Measurements from ENCODE around the gene NUDT4B. TPM values are rescaled to one million over a fixed set of nuclear protein-coding genes. Genes with fewer than 3 reads are reported as not detected.
"Not testable (repeated sequence)": the region's sequence is repeated elsewhere in the genome, so short reads cannot be mapped to it uniquely, and the experiment has no call there.

The NUDT4B gene
- total and polyA plus RNA-seq, 4 donors, result 0.75 to 1.8 (median 1.2) TPM; not detected in 1

- H3K27me3 ChIP-seq (ENCODE audit: control insufficient read depth in 1 of 2, insufficient read depth in 2 of 2, low read length in 1 of 2); H3K36me3 ChIP-seq (ENCODE audit: control insufficient read depth in 1 of 2, insufficient read depth in 2 of 2, low read length in 1 of 2); ATAC-seq (ENCODE audit: low FRiP score); H3K9me3 ChIP-seq (ENCODE audit: control insufficient read depth, low read length); H3K4me3 ChIP-seq (ENCODE audit: low read length in 2 of 2); H3K4me1 ChIP-seq (ENCODE audit: control insufficient read depth in 1 of 2, insufficient read depth in 2 of 2, low read length in 2 of 2); DNase-seq; intact Hi-C loops (cut with DNase I); H3K27ac ChIP-seq (ENCODE audit: low read depth in 1 of 2, low read length in 2 of 2): not testable (repeated sequence)
- WGBS, 2 donors, result no CpG with 5 or more reads among the region's 3 CpGs
These were observed 33.1 kb upstream of the NUDT4B start for GRCh38 chr1:148715518-148715917.

- H3K36me3 ChIP-seq (ENCODE audit: control insufficient read depth in 1 of 2, insufficient read depth in 2 of 2, low read length in 1 of 2); H3K27me3 ChIP-seq (ENCODE audit: control insufficient read depth in 1 of 2, insufficient read depth in 2 of 2, low read length in 1 of 2); H3K9me3 ChIP-seq (ENCODE audit: control insufficient read depth, low read length); intact Hi-C loops (cut with DNase I); ATAC-seq (ENCODE audit: low FRiP score); H3K4me1 ChIP-seq (ENCODE audit: control insufficient read depth in 1 of 2, insufficient read depth in 2 of 2, low read length in 2 of 2); DNase-seq; H3K4me3 ChIP-seq (ENCODE audit: low read length in 2 of 2); H3K27ac ChIP-seq (ENCODE audit: low read depth in 1 of 2, low read length in 2 of 2): not testable (repeated sequence)
- WGBS, 2 donors, result no CpG with 5 or more reads among the region's 1 CpG
These were observed 31.5 kb upstream of the NUDT4B start for GRCh38 chr1:148716966-148717520.

GRCh38 chr1:148720918-148721317 lies 27.7 kb upstream of the NUDT4B start:
- DNase-seq; H3K27ac ChIP-seq (ENCODE audit: low read depth in 1 of 2, low read length in 2 of 2); ATAC-seq (ENCODE audit: low FRiP score); H3K36me3 ChIP-seq (ENCODE audit: control insufficient read depth in 1 of 2, insufficient read depth in 2 of 2, low read length in 1 of 2); H3K4me1 ChIP-seq (ENCODE audit: control insufficient read depth in 1 of 2, insufficient read depth in 2 of 2, low read length in 2 of 2); H3K4me3 ChIP-seq (ENCODE audit: low read length in 2 of 2); H3K27me3 ChIP-seq (ENCODE audit: control insufficient read depth in 1 of 2, insufficient read depth in 2 of 2, low read length in 1 of 2); H3K9me3 ChIP-seq (ENCODE audit: control insufficient read depth, low read length); intact Hi-C loops (cut with DNase I): not testable (repeated sequence)
- no CpG with 5 or more reads among the region's 9 CpGs for WGBS, 2 donors

GRCh38 chr1:148722758-148723157 lies 25.8 kb upstream of the NUDT4B start:
- intact Hi-C loops (cut with DNase I), result not testable (repeated sequence)
- no CpG with 5 or more reads among the region's 2 CpGs for WGBS, 2 donors

GRCh38 chr1:148723515-148723914 lies 25.1 kb upstream of the NUDT4B start:
- H3K27ac ChIP-seq (ENCODE audit: low read depth in 1 of 2, low read length in 2 of 2); ATAC-seq (ENCODE audit: low FRiP score); H3K9me3 ChIP-seq (ENCODE audit: control insufficient read depth, low read length); H3K4me3 ChIP-seq (ENCODE audit: low read length in 2 of 2); DNase-seq; intact Hi-C loops (cut with DNase I); H3K27me3 ChIP-seq (ENCODE audit: control insufficient read depth in 1 of 2, insufficient read depth in 2 of 2, low read length in 1 of 2); H3K4me1 ChIP-seq (ENCODE audit: control insufficient read depth in 1 of 2, insufficient read depth in 2 of 2, low read length in 2 of 2); H3K36me3 ChIP-seq (ENCODE audit: control insufficient read depth in 1 of 2, insufficient read depth in 2 of 2, low read length in 1 of 2): not testable (repeated sequence)
- no CpG with 5 or more reads among the region's 3 CpGs for WGBS, 2 donors

More at GRCh38 chr1:148722758-148723157, 25.8 kb upstream of the NUDT4B start:
- not testable (repeated sequence) for H3K4me1 ChIP-seq (ENCODE audit: control insufficient read depth in 1 of 2, insufficient read depth in 2 of 2, low read length in 2 of 2); ATAC-seq (ENCODE audit: low FRiP score); H3K9me3 ChIP-seq (ENCODE audit: control insufficient read depth, low read length); H3K4me3 ChIP-seq (ENCODE audit: low read length in 2 of 2); DNase-seq; H3K27ac ChIP-seq (ENCODE audit: low read depth in 1 of 2, low read length in 2 of 2); H3K36me3 ChIP-seq (ENCODE audit: control insufficient read depth in 1 of 2, insufficient read depth in 2 of 2, low read length in 1 of 2); H3K27me3 ChIP-seq (ENCODE audit: control insufficient read depth in 1 of 2, insufficient read depth in 2 of 2, low read length in 1 of 2)

- H3K27ac ChIP-seq (ENCODE audit: low read depth in 1 of 2, low read length in 2 of 2); H3K4me1 ChIP-seq (ENCODE audit: control insufficient read depth in 1 of 2, insufficient read depth in 2 of 2, low read length in 2 of 2); H3K27me3 ChIP-seq (ENCODE audit: control insufficient read depth in 1 of 2, insufficient read depth in 2 of 2, low read length in 1 of 2); ATAC-seq (ENCODE audit: low FRiP score); H3K36me3 ChIP-seq (ENCODE audit: control insufficient read depth in 1 of 2, insufficient read depth in 2 of 2, low read length in 1 of 2); H3K4me3 ChIP-seq (ENCODE audit: low read length in 2 of 2); DNase-seq; intact Hi-C loops (cut with DNase I); H3K9me3 ChIP-seq (ENCODE audit: control insufficient read depth, low read length): not testable (repeated sequence)
- no CpG with 5 or more reads among the region's 3 CpGs for WGBS, 2 donors
These were observed 23.7 kb upstream of the NUDT4B start for GRCh38 chr1:148724872-148725271.

GRCh38 chr1:148727862-148728261 lies 20.7 kb upstream of the NUDT4B start:
- intact Hi-C loops (cut with DNase I); H3K4me1 ChIP-seq (ENCODE audit: control insufficient read depth in 1 of 2, insufficient read depth in 2 of 2, low read length in 2 of 2); H3K27ac ChIP-seq (ENCODE audit: low read depth in 1 of 2, low read length in 2 of 2); ATAC-seq (ENCODE audit: low FRiP score); H3K9me3 ChIP-seq (ENCODE audit: control insufficient read depth, low read length); H3K27me3 ChIP-seq (ENCODE audit: control insufficient read depth in 1 of 2, insufficient read depth in 2 of 2, low read length in 1 of 2); H3K36me3 ChIP-seq (ENCODE audit: control insufficient read depth in 1 of 2, insufficient read depth in 2 of 2, low read length in 1 of 2); H3K4me3 ChIP-seq (ENCODE audit: low read length in 2 of 2); DNase-seq: not testable (repeated sequence)
- no CpG with 5 or more reads among the region's 2 CpGs for WGBS, 2 donors

GRCh38 chr1:148729128-148729527 lies 19.4 kb upstream of the NUDT4B start:
- ATAC-seq (ENCODE audit: low FRiP score); H3K4me3 ChIP-seq (ENCODE audit: low read length in 2 of 2); H3K27ac ChIP-seq (ENCODE audit: low read depth in 1 of 2, low read length in 2 of 2); DNase-seq; H3K27me3 ChIP-seq (ENCODE audit: control insufficient read depth in 1 of 2, insufficient read depth in 2 of 2, low read length in 1 of 2); H3K4me1 ChIP-seq (ENCODE audit: control insufficient read depth in 1 of 2, insufficient read depth in 2 of 2, low read length in 2 of 2); intact Hi-C loops (cut with DNase I); H3K9me3 ChIP-seq (ENCODE audit: control insufficient read depth, low read length); H3K36me3 ChIP-seq (ENCODE audit: control insufficient read depth in 1 of 2, insufficient read depth in 2 of 2, low read length in 1 of 2): not testable (repeated sequence)
- no CpG with 5 or more reads among the region's 3 CpGs for WGBS, 2 donors

- H3K27me3 ChIP-seq (ENCODE audit: control insufficient read depth in 1 of 2, insufficient read depth in 2 of 2, low read length in 1 of 2); H3K4me1 ChIP-seq (ENCODE audit: control insufficient read depth in 1 of 2, insufficient read depth in 2 of 2, low read length in 2 of 2); intact Hi-C loops (cut with DNase I); H3K27ac ChIP-seq (ENCODE audit: low read depth in 1 of 2, low read length in 2 of 2); ATAC-seq (ENCODE audit: low FRiP score); DNase-seq; H3K9me3 ChIP-seq (ENCODE audit: control insufficient read depth, low read length); H3K36me3 ChIP-seq (ENCODE audit: control insufficient read depth in 1 of 2, insufficient read depth in 2 of 2, low read length in 1 of 2); H3K4me3 ChIP-seq (ENCODE audit: low read length in 2 of 2): not testable (repeated sequence)
- no CpG with 5 or more reads among the region's 2 CpGs for WGBS, 2 donors
These were observed 19.0 kb upstream of the NUDT4B start for GRCh38 chr1:148729541-148729940.

Data from aorta (tissue), 5 donors.